Cardiac muscle cell (in vitro differentiated cells and primary cell): ENCODE measurements around the gene CACNA2D1. TPM values are rescaled to one million over a fixed set of nuclear protein-coding genes. Genes with fewer than 3 reads are reported as not detected.
A peak's percentile ranks its signal among the peaks of the same experiment; 100 is the strongest.

Source experiments
- DNase-seq, 2 donors: peaks; one replicate each; pipeline versions ENCODE4 v3.0.0 to v3.0.0-alpha.2; 2010 to 2017; ENCODE audit warnings: low read depth in 1 of 2, low spot score in 1 of 2
- H3K27ac ChIP-seq: fragments of 200-600 bp; sonication (generic); 2 replicates; pipeline ENCODE4 v1.5.1; 2016
- H3K27me3 ChIP-seq: fragments of 200-600 bp; sonication (generic); 2 replicates; pipeline ENCODE4 v1.6.0; 2016; ENCODE audit warnings: control low read depth
- H3K36me3 ChIP-seq: fragments of 200-600 bp; sonication (generic); 2 replicates; pipeline ENCODE4 v1.5.1; 2016; ENCODE audit warnings: control low read depth
- H3K4me1 ChIP-seq: fragments of 200-600 bp; sonication (generic); 2 replicates; pipeline ENCODE4 v1.8.1; 2017; ENCODE audit warnings: low read depth, mild to moderate bottlenecking, mixed run types
- H3K4me3 ChIP-seq: fragments of 200-600 bp; sonication (generic); 2 replicates; pipeline ENCODE4 v1.5.1; 2016; ENCODE audit warnings: mild to moderate bottlenecking
- H3K9me3 ChIP-seq: fragments of 200-600 bp; sonication (generic); 2 replicates; pipeline ENCODE4 v1.5.1; 2017; ENCODE audit warnings: low read depth, mild to moderate bottlenecking, control low read depth
- polyA plus RNA-seq: library from polyadenylated mRNA; unstranded; fragments of >200 nt; fragmentation: Nextera tagmentation; extraction: Ambion mirVana; gene quantifications from 2 replicates; pipeline ENCODE4 v1.2.1, GENCODE V29; 2016
- total RNA-seq: library from RNA; depleted of rRNA; stranded (reverse); fragments of >200 nt; gene quantifications from 2 replicates; pipeline ENCODE4 v1.2.3, GENCODE V29; 2016
- TF ChIP-seq, protein P1 (sequence below): IDR thresholded peaks from 2 replicates; pipeline ENCODE4 v1.5.1; 2012; ENCODE audit warnings: low read depth, mild to moderate bottlenecking, low read length

The CACNA2D1 gene
- total and polyA plus RNA-seq, 2 experiments from 2014 or later: 4.5 to 20.3 TPM

- Histone ChIP-seq H3K4me1 (no peaks in the 10 kb centered on the region), H3K9me3 (no peaks in the 10 kb centered on the region), H3K36me3 (no peaks in the 10 kb centered on the region), H3K27ac (no peak overlapping the region), H3K27me3 (no peaks in the 10 kb centered on the region), H3K4me3 (no peak overlapping the region)
- DNase-seq: no peak
- TF ChIP-seq, protein P1, sequence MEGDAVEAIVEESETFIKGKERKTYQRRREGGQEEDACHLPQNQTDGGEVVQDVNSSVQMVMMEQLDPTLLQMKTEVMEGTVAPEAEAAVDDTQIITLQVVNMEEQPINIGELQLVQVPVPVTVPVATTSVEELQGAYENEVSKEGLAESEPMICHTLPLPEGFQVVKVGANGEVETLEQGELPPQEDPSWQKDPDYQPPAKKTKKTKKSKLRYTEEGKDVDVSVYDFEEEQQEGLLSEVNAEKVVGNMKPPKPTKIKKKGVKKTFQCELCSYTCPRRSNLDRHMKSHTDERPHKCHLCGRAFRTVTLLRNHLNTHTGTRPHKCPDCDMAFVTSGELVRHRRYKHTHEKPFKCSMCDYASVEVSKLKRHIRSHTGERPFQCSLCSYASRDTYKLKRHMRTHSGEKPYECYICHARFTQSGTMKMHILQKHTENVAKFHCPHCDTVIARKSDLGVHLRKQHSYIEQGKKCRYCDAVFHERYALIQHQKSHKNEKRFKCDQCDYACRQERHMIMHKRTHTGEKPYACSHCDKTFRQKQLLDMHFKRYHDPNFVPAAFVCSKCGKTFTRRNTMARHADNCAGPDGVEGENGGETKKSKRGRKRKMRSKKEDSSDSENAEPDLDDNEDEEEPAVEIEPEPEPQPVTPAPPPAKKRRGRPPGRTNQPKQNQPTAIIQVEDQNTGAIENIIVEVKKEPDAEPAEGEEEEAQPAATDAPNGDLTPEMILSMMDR: no peak
Observed at GRCh38 chr7:82257118-82257695, 186.4 kb downstream of the CACNA2D1 start.

DNA sequence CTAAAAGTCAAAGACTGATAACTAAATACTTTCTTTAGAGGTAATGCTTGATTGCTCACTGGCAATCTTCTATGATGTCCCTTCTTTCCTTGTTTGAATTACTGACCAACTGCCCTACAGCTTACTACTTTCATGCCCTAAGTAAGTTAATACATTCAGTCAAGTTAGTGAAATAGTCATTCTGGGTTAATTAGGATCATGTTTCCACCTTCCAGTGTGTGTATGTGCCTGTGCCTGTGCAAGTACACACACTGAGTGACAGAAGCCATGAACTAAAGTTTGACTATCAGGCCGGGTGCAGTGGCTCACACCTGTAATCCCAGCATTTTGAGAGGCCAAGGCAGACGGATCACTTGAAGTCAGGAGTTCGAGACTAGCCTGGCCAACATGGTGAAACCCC, 187.9 kb downstream of the CACNA2D1 start:
- H3K4me3 ChIP-seq: no peak overlapping the region
- no peak overlapping the region for H3K27ac ChIP-seq
- no peaks in the 10 kb centered on the region for H3K9me3 ChIP-seq
- H3K27me3 ChIP-seq: no peaks in the 10 kb centered on the region
- TF ChIP-seq, protein P1: no peak
- no peaks in the 10 kb centered on the region for H3K36me3 ChIP-seq
- no peak for DNase-seq
- H3K4me1 ChIP-seq: no peaks in the 10 kb centered on the region

DNA sequence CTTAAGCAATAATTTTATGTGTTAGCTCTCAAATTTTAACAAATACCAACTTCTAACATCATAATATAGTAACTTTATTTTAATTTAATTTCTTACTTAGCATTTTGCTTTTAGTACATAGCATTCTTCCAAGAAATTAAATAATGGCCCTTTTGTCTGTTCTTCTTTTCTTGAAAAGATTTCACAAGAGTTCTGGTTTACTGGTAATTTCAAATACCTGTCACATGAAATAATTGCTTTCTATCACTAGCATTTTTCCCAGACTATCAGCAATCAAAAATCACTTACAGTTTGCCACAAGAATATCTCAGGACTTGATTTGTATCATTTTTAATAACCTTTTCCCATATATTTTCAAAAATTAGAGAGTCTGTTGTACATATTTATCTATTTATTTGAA, 193.0 kb downstream of the CACNA2D1 start:
- H3K36me3 ChIP-seq: no peaks in the 10 kb centered on the region
- H3K4me3 ChIP-seq: no peak overlapping the region
- TF ChIP-seq, protein P1: no peak
- no peak overlapping the region for H3K27ac ChIP-seq
- H3K4me1 ChIP-seq: no peaks in the 10 kb centered on the region
- H3K27me3 ChIP-seq: no peaks in the 10 kb centered on the region
- no peaks in the 10 kb centered on the region for H3K9me3 ChIP-seq
- no peak for DNase-seq

DNA sequence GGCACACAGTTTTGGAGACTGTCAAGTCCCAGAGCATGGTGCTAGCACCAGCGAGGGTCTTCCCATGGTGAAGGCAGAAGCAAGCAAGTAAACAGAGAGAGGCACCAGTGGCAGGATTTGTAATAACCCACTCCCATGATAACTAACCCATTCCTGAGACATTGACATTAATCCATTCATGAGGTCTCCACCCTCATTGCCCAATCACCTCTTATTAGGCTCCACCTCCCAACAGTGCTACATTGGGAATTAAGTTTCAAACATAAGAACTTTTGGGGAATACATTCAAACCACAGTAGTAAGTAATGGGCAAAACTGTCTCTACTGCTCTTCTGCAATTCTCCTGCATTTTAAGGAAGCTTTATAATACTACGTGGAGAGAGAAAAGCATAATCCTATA, 193.6 kb downstream of the CACNA2D1 start:
- TF ChIP-seq, protein P1: no peak
- Histone ChIP-seq H3K9me3 (no peaks in the 10 kb centered on the region), H3K27me3 (no peaks in the 10 kb centered on the region), H3K27ac (no peak overlapping the region), H3K4me3 (no peak overlapping the region), H3K36me3 (no peaks in the 10 kb centered on the region), H3K4me1 (no peaks in the 10 kb centered on the region)
- no peak for DNase-seq

GRCh38 chr7:82247814-82248433, 195.7 kb downstream of the CACNA2D1 start:
- H3K9me3 ChIP-seq: no peaks in the 10 kb centered on the region
- peak in 1 of 2 donors; percentile 32 for DNase-seq
- H3K4me1 ChIP-seq: no peaks in the 10 kb centered on the region
- no peaks in the 10 kb centered on the region for H3K27me3 ChIP-seq
- no peak overlapping the region for H3K27ac ChIP-seq
- H3K36me3 ChIP-seq: no peaks in the 10 kb centered on the region
- TF ChIP-seq, protein P1: peak; percentile 59
- no peak overlapping the region for H3K4me3 ChIP-seq
